ENCODE data around the gene RSBN1.
A peak's percentile ranks its signal among the peaks of the same experiment; 100 is the strongest.

The RSBN1 gene

GRCh38 chr1:113793878-113794834 is 18.1 kb downstream of the RSBN1 start:
- no peaks in the 10 kb centered on the region for H3K27me3 ChIP-seq (ENCODE audit: insufficient read depth, poor library complexity, severe bottlenecking)
- H3K4me1 ChIP-seq (ENCODE audit: insufficient read depth, poor library complexity, severe bottlenecking) = no peaks in the 10 kb centered on the region
- peaks cover 18% of the 10 kb centered on the region for H3K36me3 ChIP-seq (ENCODE audit: low read depth)
- ATAC-seq (ENCODE audit: low read depth) = no peak
- H3K4me3 ChIP-seq (ENCODE audit: severe bottlenecking) = no peak overlapping the region
- H3K9me3 ChIP-seq (ENCODE audit: severe bottlenecking) = no peaks in the 10 kb centered on the region
- no peak for TF ChIP-seq CTCF (IDR thresholded peaks at IDR 0.05; ENCODE audit: poor library complexity, severe bottlenecking)
- no peak overlapping the region for H3K27ac ChIP-seq (ENCODE audit: poor library complexity, severe bottlenecking)
- DNase-seq (ENCODE audit: low spot score) = no peak

GRCh38 chr1:113792986-113793385 is 19.3 kb downstream of the RSBN1 start:
- Histone ChIP-seq H3K36me3 (ENCODE audit: low read depth) (peaks cover 17% of the 10 kb centered on the region), H3K4me1 (ENCODE audit: insufficient read depth, poor library complexity, severe bottlenecking) (no peaks in the 10 kb centered on the region), H3K27ac (ENCODE audit: poor library complexity, severe bottlenecking) (no peak overlapping the region), H3K4me3 (ENCODE audit: severe bottlenecking) (no peak overlapping the region), H3K9me3 (ENCODE audit: severe bottlenecking) (no peaks in the 10 kb centered on the region), H3K27me3 (ENCODE audit: insufficient read depth, poor library complexity, severe bottlenecking) (no peaks in the 10 kb centered on the region)
- no peak for TF ChIP-seq CTCF (IDR thresholded peaks at IDR 0.05; ENCODE audit: poor library complexity, severe bottlenecking)
- DNase-seq (ENCODE audit: low spot score) (no peak), ATAC-seq (ENCODE audit: low read depth) (0 out of 3 replicates have a peak, but pooled peaks have one; percentile 31)

- Histone ChIP-seq H3K4me1 (ENCODE audit: insufficient read depth, poor library complexity, severe bottlenecking) (no peaks in the 10 kb centered on the region), H3K4me3 (ENCODE audit: severe bottlenecking) (no peak overlapping the region), H3K9me3 (ENCODE audit: severe bottlenecking) (no peaks in the 10 kb centered on the region), H3K27ac (ENCODE audit: poor library complexity, severe bottlenecking) (no peak overlapping the region), H3K36me3 (ENCODE audit: low read depth) (peaks cover 12% of the 10 kb centered on the region), H3K27me3 (ENCODE audit: insufficient read depth, poor library complexity, severe bottlenecking) (no peaks in the 10 kb centered on the region)
- no peak for TF ChIP-seq CTCF (IDR thresholded peaks at IDR 0.05; ENCODE audit: poor library complexity, severe bottlenecking)
- ATAC-seq (ENCODE audit: low read depth) (no peak), DNase-seq (ENCODE audit: low spot score) (no peak)
These were observed 19.8 kb downstream of the RSBN1 start for GRCh38 chr1:113792471-113792870.

GRCh38 chr1:113788802-113789201 is 23.5 kb downstream of the RSBN1 start:
- DNase-seq (ENCODE audit: low spot score) = no peak
- H3K9me3 ChIP-seq (ENCODE audit: severe bottlenecking) = no peaks in the 10 kb centered on the region
- no peak overlapping the region for H3K4me3 ChIP-seq (ENCODE audit: severe bottlenecking)
- no peaks in the 10 kb centered on the region for H3K27me3 ChIP-seq (ENCODE audit: insufficient read depth, poor library complexity, severe bottlenecking)
- H3K36me3 ChIP-seq (ENCODE audit: low read depth) = no peaks in the 10 kb centered on the region; the same call in 1 of the 2 replicates
- no peak for TF ChIP-seq CTCF (IDR thresholded peaks at IDR 0.05; ENCODE audit: poor library complexity, severe bottlenecking)
- H3K27ac ChIP-seq (ENCODE audit: poor library complexity, severe bottlenecking) = no peak overlapping the region
- ATAC-seq (ENCODE audit: low read depth) = no peak
- peaks cover 1% of the 10 kb centered on the region for H3K4me1 ChIP-seq (ENCODE audit: insufficient read depth, poor library complexity, severe bottlenecking)

GRCh38 chr1:113787663-113788062 is 24.6 kb downstream of the RSBN1 start:
- Histone ChIP-seq H3K27ac (ENCODE audit: poor library complexity, severe bottlenecking) (no peak overlapping the region), H3K4me3 (ENCODE audit: severe bottlenecking) (no peak overlapping the region), H3K36me3 (ENCODE audit: low read depth) (no peaks in the 10 kb centered on the region; the same call in 1 of the 2 replicates), H3K9me3 (ENCODE audit: severe bottlenecking) (no peaks in the 10 kb centered on the region), H3K4me1 (ENCODE audit: insufficient read depth, poor library complexity, severe bottlenecking) (peaks cover 5% of the 10 kb centered on the region), H3K27me3 (ENCODE audit: insufficient read depth, poor library complexity, severe bottlenecking) (no peaks in the 10 kb centered on the region)
- DNase-seq (ENCODE audit: low spot score) (no peak), ATAC-seq (ENCODE audit: low read depth) (no peak)
- no peak for TF ChIP-seq CTCF (IDR thresholded peaks at IDR 0.05; ENCODE audit: poor library complexity, severe bottlenecking)

All from RWPE2 (cell line).